Right lung (tissue), 5 donors: ENCODE measurements around the gene PCED1A. TPM values are rescaled to one million over a fixed set of nuclear protein-coding genes. Genes with fewer than 3 reads are reported as not detected.

Experiments used
- DNase-seq, 2 donors: peaks; one replicate each; pipeline ENCODE4 v3.0.0-alpha.2; 2013
- polyA plus RNA-seq, 5 donors: library from polyadenylated mRNA; unstranded; fragments of 120-200 nt; gene quantifications; one replicate each; pipeline versions ENCODE4 v1.2.1 to v1.2.3, GENCODE V29; 2013; ENCODE audit warnings: inconsistent platforms in 1 of 5, low replicate concordance in 1 of 5; ENCODE audit not compliant: insufficient read length in 5 of 5, insufficient read depth in 1 of 5

Gene PCED1A
- polyA plus RNA-seq, 5 donors = 41.5 to 68.8 (median 61.8) TPM

DNA sequence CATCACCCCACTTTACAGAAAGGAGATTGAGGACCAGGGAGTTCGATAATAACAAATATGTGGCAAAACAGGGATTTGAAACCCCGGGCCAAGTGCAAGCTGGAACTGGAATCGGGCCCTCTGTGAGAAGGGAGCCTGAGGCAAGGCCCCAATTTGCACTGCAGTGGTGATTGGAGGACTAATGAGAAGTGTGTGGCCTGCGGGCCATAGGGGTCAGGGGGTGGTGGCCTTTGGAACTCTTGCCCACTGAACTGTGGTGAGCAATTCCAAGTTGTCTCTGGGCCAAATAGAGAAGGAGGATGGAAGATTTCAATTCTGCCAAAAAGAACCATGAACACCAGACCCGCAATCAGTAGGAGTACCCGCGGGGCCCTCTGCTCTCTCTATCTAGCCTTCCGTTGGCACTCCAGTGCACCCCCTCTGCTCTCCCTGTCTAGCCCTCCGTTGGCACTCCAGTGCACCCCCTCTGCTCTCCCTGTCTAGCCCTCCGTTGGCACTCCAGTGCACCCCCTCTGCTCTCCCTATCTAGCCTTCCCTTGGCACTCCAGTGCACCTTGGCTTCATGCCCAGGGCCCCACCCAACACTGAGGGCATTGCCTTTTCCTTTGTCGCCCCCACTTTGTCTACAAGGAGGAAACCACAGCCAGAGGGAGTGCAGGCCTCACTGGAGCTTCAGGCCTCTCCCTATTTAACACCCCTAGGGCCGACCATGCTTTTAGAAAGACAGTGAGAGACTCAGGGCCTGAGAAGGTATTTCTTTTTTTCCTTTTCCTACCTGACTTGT, 26.8 kb upstream of the PCED1A start:
- DNase-seq = no peak

DNA sequence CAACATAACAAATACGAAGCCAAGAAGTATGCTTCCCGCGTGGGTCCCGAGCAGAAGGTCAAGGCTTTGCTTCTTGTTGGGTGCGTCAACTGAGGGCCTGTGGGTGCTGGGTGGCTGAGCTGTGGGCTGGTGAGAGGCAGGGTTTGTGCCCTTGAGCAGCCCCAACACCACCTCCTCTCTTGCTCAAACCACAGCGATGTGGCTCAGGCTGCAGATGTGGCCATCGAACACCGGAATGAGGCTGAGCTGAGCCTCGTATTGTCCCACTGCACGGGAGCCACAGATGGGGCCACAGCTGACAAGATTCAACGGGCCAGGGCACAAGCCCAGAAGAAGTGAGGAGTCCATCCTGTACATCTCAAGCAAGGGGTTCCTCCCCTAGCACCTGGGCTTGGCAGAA, 25.8 kb upstream of the PCED1A start:
- DNase-seq = no peak

DNA sequence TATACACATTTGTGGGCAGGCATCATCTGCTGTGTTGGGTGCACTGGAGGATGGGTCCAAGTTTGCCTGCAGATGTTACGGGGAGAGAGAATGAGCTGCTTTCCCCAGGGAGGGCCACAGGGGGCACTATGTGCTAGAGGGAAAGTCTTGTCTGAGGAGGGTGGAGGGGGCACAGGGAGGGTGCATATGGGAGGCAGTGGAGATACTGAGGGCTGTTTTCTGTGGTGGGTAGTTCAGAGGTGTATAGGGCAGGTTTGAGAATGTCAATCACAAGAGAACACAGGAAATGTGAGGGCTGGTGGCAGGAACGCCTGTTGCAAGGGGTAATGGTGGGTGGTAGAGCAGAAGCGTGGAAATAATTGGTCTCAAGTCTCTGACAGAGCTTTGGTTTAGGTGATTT, 25.2 kb upstream of the PCED1A start:
- no peak for DNase-seq

DNA sequence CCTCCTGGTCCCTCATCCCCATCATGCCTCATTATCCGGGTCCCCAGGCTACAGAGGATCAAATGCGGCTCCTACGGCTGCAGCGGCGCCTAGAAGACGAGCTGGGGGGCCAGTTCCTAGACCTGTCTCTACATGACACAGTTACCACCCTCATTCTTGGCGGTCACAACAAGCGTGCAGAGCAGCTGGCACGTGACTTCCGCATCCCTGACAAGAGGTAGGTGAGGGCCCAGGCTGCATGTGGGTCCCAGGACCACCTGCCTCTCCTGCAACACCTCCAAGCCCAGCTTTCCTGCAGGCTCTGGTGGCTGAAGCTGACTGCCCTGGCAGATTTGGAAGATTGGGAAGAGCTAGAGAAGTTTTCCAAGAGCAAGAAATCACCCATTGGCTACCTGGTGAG, 24.6 kb upstream of the PCED1A start:
- DNase-seq = no peak

DNA sequence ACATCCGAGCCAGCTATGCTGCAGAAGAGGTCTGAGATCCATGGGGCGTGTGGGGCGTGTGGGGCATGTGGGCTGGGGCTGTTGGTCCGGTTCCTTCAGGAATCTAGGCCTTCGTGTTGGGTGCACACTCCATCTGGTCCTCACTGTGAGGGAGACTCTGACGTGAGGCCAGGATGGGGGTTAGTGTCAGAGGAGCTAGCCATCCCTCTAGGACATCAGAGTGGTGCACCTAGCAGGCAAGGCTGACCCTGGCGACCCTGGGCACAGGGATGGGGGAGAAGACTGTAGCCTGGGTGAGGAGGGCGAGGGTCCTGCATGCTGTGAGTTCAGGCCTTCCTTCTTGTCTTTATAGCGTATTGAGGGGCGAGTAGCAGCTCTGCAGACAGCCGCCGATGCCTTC, 24.2 kb upstream of the PCED1A start:
- no peak for DNase-seq

DNA sequence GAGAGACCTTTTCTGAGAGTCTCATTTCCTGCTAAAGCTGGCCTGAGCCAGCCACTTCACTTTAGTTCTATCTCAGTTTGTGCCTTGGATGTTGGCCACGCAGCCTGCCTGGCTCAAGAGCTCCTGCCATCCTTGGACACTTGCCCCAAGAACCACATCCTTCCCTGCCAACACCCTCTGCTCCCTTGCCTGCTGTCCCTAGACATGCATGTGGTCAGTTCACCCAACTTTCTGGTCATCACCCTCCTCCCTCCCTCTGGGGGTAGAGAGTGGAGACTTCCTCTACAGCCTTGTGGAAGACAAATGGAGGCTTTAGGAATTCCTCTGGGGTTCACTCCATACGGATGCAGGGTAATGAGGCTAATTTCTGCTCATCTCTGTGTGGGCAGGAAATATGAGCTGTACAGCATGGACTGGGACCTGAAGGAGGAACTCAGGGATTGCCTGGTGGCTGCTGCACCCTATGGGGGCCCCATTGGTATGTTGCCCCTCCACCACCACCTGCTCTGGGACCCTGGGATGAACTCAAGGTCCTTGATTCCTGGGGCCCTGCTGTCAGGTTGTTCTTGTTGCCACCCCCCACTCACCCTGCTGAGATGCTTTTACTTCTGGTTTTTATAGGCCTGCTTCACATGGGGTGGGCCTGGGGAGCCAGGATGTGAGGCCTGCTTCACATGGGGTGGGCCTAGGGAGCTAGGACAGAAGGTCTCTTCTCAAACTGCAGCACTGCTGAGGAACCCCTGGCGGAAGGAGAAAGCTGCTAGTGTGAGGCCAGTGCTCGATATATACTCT, 19.1 kb upstream of the PCED1A start:
- DNase-seq = no peak

DNA sequence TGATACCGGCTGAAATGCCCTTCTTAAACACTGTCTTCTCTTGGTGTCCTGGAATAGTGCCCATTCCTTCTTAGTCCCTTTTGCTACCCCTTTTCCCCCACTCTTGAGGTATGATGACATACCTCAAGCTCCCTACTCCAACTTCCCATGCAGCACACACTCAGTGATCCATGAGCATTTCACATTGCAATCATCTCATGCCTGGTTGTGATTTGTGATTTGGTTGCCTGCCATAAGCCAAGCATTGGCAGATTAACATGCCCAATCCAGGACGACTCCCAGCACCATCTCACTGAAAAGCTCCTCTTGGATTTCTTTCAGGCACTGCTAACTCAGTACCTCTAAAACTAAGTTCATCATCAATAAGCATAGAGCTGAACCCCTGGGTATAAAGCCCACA, 18.1 kb upstream of the PCED1A start:
- DNase-seq = no peak

DNA sequence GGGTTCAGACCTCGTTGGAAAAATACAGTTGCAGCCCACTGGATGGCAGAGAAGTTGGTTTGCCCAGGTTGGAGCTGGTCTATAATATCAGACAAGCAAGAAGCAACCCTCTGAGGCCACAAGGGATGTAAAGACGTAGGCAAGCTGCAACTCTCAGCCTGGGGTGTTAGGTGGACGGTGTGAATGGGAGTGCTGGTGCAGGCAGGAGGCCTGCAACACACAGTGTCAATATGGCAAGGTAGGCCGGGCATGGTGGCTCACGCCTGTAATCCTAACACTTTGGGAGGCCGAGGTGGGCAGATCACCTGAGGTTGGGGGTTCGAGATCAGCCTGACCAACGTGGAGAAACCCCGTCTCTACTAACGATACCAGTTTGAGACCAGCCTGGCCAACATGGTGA, 10.6 kb upstream of the PCED1A start:
- no peak for DNase-seq

DNA sequence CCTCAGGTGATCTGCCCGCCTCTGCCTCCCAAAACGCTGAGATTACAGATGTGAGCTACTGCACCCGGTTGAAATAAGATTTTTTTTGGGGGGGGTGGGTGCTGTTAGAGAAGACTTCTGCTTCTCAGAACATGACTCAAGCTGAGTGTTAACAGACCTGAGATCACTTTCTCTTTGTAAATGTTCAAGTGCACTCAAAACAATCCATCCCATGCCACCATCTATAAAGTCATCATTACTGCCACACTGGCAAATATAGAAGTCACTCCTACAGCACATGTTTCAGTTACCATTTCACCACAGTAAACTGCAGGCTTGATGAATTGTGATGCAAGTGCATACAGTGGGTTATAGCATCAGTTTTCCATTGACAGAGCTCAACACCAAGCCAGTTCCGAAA, 9.1 kb upstream of the PCED1A start:
- no peak for DNase-seq

DNA sequence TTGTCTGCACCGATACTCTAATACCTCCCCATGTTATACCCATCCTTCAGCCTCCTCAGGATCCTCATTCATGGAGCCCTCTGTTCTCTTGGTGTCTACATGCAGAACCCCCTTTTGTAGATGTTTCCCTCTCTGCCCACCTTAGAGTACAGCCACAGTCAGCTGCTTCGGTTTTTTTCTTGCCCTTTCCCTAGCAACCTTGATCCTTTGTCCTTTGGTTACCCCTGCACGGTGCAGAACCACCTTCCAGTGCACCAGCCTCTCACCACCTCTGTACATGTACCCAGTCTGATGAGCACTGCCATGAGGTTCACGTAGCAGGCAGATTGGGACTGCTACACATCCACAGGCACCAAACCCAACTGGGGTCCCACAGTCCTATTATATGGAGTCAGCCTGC, 7.3 kb upstream of the PCED1A start:
- no peak for DNase-seq

DNA sequence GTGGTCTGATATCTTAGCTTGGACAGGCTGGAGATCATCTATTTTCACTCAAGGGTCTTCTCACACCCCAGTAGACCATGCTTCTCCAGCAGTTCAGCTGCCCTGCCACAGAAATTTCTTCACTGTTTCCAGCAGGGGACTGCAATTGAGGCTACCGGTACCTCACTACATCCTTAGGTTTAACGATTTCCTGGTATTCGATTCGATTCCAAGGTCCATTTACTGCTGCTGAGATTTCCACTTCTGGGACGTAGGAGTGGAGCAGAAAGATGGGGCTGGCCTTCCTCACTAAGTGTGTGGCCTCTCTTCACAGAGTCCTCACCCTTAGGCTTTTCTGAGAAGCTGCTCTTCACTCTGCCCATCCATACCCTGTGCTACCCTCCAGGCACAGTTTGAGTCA, 6.2 kb upstream of the PCED1A start:
- no peak for DNase-seq

DNA sequence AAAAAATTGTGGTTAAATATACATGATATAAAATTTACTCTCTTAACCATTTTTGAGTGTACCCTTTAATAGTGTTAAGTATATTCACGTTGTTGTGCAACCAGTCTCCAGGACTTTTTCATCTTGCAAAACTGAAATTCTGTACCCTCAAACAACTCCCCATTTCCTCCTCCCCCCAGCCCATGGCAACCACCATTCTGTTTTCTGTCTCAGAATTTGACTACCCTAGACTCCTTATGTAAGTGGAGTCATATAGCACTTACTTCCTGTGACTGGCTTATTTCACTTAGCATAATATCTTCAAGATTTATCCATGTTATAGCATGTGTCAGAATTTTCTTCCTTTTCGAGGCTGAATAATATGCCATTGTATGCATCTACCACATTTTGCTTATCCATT, 5.2 kb upstream of the PCED1A start:
- no peak for DNase-seq

DNA sequence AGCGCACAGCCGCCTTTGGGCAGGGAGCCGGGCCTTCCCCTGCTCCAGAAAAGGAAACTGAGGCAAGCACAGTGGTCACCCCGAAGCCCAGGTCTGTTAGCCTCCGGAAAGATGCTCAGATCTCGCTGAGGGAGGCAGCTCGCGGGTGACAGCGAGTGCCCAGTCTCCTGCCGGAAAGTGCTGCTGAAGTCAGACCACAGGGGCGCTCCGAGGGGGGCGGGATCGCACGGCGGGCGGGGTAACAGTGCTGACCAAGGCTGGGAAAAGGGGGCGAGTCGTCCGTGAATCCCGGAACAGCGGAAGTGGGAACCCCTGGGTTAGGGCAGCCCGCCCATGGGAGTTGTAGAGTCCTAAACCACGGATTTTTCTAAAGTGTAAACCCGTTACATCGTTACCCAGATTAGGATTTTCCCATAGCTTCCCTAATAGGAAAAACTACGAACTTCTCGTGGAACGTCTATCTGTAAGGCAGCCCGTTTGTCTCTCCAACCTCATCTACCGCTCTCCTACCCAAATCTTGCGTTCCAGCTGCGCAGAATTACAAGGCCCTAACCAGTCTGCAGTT, 594 bp upstream of the PCED1A start:
- DNase-seq = peak; percentile 51 to 65

DNA sequence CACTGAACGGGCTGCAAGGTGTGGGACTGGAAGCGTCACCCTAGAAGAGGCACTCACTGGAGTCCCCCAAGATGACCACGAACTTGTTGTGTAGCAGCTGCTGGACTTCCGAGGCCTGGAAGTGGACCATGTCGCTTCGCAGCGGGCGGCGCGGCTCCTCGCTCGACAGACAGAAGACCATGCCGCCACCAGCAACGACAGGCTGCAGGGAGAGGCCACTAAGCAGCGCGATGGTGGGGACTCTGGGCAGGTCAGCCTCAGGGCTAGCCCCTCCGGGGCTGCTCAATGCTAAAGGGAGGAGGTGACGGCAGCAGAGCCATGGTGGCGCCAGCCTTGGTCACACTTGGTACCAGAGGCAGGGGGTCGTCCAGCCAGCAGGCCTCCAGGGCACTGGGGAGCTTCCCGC, 720 bp downstream of the PCED1A start:
- DNase-seq = no peak

DNA sequence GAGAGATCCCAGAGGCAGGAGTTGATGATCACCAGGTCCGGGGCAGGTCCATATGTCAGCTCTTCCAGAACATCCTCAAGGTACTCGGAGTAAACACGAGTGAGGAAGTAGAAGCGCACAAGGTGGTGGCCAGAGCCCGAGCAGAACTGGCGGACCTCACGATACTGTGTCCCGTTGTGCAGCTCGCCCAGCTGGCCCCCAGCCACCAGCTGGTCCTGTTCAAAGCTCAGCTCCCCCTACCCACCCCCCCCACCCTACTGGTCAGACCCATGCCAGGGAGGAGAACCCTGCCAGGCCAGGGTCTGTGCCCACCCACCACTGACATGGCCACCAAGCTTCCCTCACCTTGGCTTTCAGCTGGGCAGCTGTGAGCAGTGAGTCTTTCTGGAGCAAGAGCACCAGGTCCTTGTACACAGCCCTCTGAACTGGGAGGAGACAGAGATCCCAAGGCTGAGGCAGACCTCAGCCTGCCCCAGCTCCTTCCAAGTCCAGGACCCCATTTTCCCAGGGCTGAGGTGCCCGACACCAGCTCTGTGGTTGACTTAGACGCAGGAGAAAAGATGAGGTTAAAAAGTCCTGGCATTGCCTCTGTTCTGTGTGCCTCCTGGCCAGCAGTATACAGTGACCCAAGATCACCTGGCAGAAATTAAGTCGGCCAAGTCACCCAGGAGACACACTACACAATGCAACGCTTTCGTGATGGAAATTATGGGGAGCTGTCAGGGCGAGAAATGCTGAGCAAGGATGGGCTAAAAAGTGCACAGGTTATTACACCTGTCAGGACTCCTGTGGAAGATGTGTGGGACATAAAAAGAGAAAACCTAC, 1.4 kb downstream of the PCED1A start:
- DNase-seq = no peak

DNA sequence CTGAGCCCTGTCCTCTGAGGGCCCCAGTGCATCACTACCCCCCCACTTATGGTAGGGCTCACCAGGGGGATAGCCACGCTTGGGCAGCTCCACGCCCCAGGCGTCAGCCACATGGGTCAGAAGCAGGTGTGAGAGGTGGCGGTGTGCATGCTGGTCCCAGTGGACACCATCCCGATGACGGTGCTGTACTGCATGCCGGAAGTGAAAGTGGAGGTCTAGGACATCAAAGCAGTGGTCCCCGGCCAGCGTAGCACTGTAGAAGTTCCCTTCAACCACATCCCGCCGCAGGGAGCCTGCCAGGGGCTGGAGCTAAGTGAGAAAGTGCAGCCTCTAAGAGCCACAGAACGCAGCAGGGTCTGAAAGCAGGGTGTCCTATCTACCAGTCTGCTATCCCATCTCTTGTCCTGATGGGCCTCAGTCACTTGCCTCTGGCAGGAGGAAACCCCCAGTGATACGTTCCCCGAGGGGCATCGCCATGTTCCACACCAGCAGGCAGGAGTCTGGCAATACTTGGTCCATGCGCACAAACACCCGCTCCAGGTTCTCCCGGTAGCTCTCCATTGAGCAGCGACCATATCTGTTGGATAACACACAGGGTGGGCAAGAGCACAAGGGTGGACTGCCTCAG, 2.2 kb downstream of the PCED1A start:
- no peak for DNase-seq

DNA sequence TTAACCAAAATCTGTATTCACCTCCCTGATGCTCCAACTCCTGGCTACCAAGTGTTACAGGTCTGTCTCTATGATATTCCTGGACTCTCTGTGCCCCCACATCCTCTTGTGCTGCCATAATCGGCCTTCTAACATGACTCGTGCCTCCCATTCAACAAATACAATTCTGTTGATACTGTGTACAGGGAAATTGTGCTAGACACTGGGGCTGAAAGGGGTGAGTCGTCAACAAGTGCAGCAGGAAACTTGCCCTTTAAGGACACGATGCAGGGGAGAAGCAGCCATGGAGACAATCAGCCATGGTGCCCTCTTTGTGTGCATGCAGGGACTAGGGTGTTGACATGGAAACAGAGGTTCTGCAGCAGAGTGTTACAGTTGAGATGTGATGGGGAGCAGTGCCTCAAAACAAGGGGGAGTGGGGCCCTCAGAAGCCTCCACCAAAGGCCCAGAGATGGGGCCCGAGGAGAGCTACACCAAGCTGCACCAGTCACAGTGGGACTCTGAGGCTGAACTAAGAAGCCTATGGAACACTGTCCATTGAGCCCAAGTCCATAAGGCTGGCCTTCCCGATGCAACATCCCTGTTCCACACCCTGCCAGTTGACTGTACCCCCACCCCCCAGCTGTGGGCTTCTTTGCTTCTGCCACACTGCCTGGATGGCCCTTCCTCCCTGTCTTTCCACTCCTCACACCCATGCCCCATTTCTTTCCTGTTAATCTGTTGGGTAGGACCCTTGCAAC, 3.1 kb downstream of the PCED1A start:
- no peak for DNase-seq

DNA sequence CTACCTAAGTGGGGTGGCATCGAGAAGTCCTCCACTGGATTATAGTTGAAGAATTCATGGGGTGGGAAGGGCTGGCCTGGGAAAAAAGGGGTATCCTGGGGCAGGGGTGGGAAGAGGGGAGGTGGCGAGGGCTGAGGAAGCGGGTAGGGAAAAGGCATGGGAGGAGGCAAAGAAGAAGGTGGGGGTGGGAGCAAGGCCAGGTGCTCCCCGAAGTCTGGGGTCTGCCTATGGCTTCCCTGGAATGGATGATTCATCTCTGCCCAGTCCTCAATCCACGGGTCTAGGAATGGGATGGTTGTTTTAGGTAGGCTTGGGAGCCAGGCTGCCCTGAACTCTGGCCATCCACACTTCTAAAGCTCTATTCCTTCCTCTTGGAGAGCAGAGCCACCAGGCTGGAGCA, 4.4 kb downstream of the PCED1A start:
- DNase-seq = no peak

DNA sequence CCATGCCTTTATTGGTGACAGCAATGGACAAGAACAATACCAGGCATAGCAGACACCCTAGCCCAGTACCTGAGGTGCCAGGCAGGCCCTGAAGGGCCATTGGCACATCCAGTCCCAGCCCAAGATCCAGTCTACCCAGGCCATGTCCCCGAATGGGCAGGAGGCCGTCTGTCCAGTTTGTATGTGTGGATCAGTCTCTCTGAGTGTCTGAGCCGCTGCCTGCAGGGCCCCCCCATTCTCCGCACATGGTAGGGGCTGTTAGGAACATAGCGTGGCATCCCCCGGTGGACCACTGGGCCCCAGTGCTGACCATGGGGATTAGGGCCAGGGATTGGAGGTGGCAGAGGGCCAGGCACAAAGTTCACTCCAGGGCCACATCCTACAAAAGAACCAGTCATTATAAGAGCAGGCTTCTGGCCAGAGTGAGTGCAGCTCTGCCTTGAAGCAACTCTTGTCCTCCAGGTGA, 5.1 kb downstream of the PCED1A start:
- DNase-seq = no peak

DNA sequence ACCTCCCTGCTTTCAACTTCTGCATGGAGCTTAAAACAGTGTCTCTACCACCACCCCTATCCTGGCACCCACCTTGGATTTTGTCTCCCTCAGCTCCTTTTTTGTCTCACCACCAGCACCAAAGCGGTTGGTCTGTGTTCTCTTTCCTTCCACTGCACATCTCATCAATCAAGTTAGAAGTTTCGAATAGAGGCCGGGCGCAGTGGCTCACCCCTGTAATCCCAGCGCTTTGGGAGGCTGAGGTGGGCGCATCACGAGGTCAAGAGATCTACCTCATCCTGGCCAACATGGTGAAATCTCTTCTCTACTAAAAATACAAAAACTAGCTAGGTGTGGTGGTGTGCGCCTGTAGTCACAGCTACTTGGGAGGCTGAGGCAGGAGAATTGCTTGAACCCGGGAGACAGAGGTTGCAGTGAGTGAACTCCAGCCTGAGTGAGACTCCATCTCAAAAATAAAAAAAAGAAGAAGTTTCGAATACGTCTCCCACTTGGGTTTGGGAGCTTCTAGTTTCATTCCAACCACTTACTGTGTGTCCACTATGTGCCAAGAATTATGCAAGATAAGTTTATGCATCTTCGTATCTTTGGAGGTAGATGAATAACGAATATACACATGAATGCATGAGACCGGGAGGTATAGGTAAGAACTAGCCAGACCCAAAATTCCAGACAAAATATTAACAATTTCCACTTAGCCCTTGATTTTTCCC, 5.9 kb downstream of the PCED1A start:
- no peak for DNase-seq
